Measurements from ENCODE around the gene LASP1NB.

The LASP1NB gene

DNA sequence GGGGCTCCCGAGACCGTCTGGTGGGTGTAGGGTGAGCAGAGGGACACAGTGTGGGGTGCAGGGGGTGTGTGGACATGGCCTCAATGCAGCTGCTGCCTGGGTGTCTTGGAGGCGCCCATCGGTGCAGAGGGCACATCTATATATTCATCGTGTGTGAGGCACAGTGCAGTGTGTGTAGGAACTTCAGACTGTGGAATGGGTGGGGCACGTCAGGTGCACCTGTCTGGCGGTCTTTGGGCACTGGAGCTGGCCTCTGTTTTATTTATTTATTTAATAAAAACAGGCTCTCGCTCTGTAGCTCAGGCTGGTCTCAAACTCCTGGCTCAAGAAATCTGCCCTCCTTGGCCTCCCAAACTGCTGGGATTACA lies 38.8 kb upstream of the LASP1NB start:
- DNase-seq (no peak), ATAC-seq (ENCODE audit: low read depth) (no peak)
- intact Hi-C loops (cut with micrococcal nuclease), result no loop called here
- Mint-ChIP-seq H3K4me1 (peaks cover 51% of the 10 kb centered on the region), H3K27me3 (no peaks in the 10 kb centered on the region), H3K36me3 (ENCODE audit: low read depth) (peaks cover 78% of the 10 kb centered on the region), H3K9me3 (no peaks in the 10 kb centered on the region), H3K27ac (no peak overlapping the region), H3K4me3 (no peak overlapping the region)
- CTCF ChIA-PET, result no interaction called here
- no peak for TF ChIP-seq CTCF (IDR thresholded peaks at IDR 0.05)
- POLR2A ChIA-PET, result interaction anchor here (2.0 to 5.2 kb wide), 2 partner anchors 12 to 17 kb away, joined by 7 to 60 read pairs; partner anchors contain the start of gene LASP1

DNA sequence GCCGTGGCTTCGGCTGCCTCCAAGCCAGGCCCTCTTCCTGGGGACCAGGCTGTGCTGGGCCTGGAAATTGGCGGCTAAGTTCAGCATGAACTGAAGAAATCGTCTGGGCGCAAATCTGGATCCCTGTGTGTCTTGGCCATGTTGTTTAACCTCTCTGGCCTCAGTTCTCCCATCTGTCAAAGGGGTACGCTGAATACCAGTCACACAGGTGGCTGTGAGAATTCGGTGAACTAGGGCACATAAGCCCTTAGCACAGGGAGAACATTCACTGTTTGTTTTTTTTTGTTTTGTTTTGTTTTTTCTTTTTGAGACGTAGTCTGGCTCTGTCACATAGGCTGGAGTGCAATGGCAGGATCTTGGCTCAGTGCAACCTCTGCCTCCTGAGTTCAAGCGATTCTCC lies 36.6 kb upstream of the LASP1NB start:
- no peak for DNase-seq
- TF ChIP-seq CTCF (IDR thresholded peaks at IDR 0.05), result no peak
- Mint-ChIP-seq H3K9me3 (no peaks in the 10 kb centered on the region), H3K4me1 (peaks cover 38% of the 10 kb centered on the region), H3K4me3 (no peak overlapping the region), H3K27ac (no peak overlapping the region), H3K27me3 (no peaks in the 10 kb centered on the region), H3K36me3 (ENCODE audit: low read depth) (peaks cover 76% of the 10 kb centered on the region)
- ATAC-seq (ENCODE audit: low read depth), result no peak
- POLR2A ChIA-PET, result interaction anchor here (0.9 kb wide), 1 partner anchor 11 kb away, joined by 3 read pairs; no protein-coding TSS in a partner anchor
- CTCF ChIA-PET, result no interaction called here
- intact Hi-C loops (cut with micrococcal nuclease), result no loop called here

DNA sequence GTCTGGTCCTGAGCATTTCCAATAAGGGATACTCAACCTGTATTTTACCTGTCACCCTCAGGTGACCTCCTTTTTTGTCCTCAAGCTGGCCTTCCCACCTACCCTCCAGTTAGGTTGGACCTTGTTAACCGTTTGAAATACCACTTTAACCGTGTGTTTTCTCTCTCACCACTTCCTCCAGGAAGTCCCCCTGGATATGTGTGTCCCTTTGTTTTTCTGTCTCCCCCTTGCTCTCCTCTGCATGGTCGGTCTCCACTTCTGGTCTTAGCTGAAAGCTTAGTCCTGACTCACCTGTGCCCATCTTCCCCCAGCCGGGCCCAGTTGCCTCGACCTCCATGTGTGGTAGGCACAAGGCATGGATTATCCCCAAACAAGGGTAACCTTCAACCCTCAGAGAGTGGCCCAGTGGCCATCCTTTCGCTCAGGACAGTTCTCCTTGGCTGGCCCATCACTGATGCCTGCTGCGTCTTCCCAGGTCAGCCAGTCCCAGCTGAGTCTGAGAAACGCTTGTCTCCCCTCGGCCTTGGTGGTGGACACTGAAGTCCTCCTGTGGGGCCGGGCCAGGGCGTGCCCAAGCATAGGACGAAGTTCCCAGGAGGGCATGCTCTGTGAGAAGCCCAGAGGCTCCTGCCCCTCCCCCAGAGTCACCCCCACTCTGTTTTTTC lies 35.5 kb upstream of the LASP1NB start:
- H3K4me3 Mint-ChIP-seq, result no peak overlapping the region
- DNase-seq (no peak), ATAC-seq (ENCODE audit: low read depth) (no peak)
- H3K4me1 Mint-ChIP-seq, result peaks cover 33% of the 10 kb centered on the region
- ChIA-PET POLR2A (interaction anchor here (0.6 kb wide), 1 partner anchor 21 kb away, joined by 3 read pairs; no protein-coding TSS in a partner anchor), CTCF (no interaction called here)
- peaks cover 82% of the 10 kb centered on the region for H3K36me3 Mint-ChIP-seq (ENCODE audit: low read depth)
- TF ChIP-seq CTCF (IDR thresholded peaks at IDR 0.05), result no peak
- intact Hi-C loops (cut with micrococcal nuclease), result no loop called here
- H3K9me3 Mint-ChIP-seq, result no peaks in the 10 kb centered on the region
- H3K27ac Mint-ChIP-seq, result peak overlapping the region; percentile 19
- H3K27me3 Mint-ChIP-seq, result no peaks in the 10 kb centered on the region

DNA sequence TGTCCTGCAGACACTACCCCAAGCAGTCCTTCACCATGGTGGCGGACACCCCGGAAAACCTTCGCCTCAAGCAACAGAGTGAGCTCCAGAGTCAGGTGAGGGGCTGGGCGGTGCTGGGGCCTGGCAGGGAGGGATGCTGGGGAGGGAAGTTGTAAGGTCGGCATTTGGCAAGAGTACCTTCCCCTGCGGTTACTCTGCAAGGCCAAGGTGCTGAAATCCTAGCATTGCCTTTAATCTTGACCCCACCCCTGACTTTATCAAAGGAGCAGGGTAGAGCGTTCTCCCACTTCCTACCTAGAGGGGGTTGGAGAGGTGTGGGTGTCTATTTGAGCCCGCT lies 35.0 kb upstream of the LASP1NB start:
- ATAC-seq (ENCODE audit: low read depth) (no peak), DNase-seq (no peak)
- no peak overlapping the region for H3K4me3 Mint-ChIP-seq
- no peaks in the 10 kb centered on the region for H3K27me3 Mint-ChIP-seq
- CTCF ChIA-PET, result no interaction called here
- POLR2A ChIA-PET, result no interaction called here
- intact Hi-C loops (cut with micrococcal nuclease), result no loop called here
- no peak for TF ChIP-seq CTCF (IDR thresholded peaks at IDR 0.05)
- no peak overlapping the region for H3K27ac Mint-ChIP-seq
- peaks cover 28% of the 10 kb centered on the region for H3K4me1 Mint-ChIP-seq
- peaks cover 77% of the 10 kb centered on the region for H3K36me3 Mint-ChIP-seq (ENCODE audit: low read depth)
- H3K9me3 Mint-ChIP-seq, result no peaks in the 10 kb centered on the region

GRCh38 chr17:38891441-38891840 lies 34.0 kb upstream of the LASP1NB start:
- Mint-ChIP-seq H3K9me3 (no peaks in the 10 kb centered on the region), H3K4me1 (peaks cover 18% of the 10 kb centered on the region), H3K4me3 (no peak overlapping the region), H3K27ac (peak overlapping the region; percentile 77), H3K27me3 (no peaks in the 10 kb centered on the region), H3K36me3 (ENCODE audit: low read depth) (peaks cover 77% of the 10 kb centered on the region)
- no peak for DNase-seq
- POLR2A ChIA-PET, result interaction anchor here (0.5 to 1.6 kb wide), 7 partner anchors 11 to 309 kb away, joined by 3 to 7 read pairs (median 6); partner anchors contain the start of genes LASP1, RPL19 and RPL23
- CTCF ChIA-PET, result interaction anchor here (1.2 kb wide), 1 partner anchor 22 kb away, joined by 4 read pairs; the partner anchor contains the start of gene LASP1
- TF ChIP-seq CTCF (IDR thresholded peaks at IDR 0.05), result no peak
- peak; percentile 40 for ATAC-seq (ENCODE audit: low read depth)
- intact Hi-C loops (cut with micrococcal nuclease), result no loop called here

All from activated B cell treated with CpG ODN at 0.5 μM for 24 hours (primary cell).